Medulla oblongata (tissue), 1 donor: Measurements from ENCODE around the gene FAM110D.

ENCODE experiments used
- DNase-seq: peaks from one replicate; pipeline ENCODE4 v3.0.0-alpha.2; 2015; ENCODE audit errors: extremely low spot score

Gene FAM110D

DNA sequence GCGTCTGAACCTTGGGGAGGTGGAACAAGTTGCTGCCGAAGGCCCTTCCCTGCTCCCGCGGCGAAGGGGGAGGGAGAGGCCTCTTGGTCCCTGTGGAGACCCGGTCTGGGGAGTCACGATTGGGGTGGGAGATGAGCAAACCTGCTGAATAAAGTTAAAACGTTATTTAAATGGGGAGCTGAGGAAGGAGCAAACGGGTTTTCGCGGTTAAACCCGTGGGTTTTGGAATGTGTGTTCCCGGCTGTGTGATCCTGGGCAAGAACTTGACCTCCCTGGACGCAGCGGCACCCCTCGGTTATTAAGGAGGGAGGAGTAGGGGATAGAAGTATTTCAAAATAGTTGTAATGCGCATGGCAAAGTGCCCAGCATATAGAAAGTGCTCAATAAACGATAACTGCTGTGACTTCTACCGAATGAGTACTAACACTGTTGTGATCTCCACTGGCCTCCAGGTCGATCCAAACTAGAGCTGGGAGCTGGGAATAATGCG is 3.4 kb downstream of the FAM110D start:
- no peak for DNase-seq

DNA sequence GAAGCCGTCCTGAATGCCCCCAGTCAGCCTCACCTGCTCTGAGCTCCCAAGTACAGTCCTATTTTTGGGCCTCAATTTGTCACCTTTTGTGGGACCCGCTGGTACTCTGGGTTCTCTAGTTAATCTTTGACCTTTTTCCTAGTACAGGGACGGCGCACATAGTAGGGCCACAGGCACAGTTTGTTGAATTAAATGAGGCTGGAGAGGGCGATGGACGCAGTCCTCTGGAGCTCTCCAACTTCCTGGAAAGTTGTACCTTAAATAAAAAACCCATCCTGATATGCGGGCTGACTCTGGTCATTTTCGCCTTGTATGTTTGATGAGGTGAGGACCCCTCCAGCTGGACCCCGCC is 4.8 kb downstream of the FAM110D start:
- DNase-seq = no peak

DNA sequence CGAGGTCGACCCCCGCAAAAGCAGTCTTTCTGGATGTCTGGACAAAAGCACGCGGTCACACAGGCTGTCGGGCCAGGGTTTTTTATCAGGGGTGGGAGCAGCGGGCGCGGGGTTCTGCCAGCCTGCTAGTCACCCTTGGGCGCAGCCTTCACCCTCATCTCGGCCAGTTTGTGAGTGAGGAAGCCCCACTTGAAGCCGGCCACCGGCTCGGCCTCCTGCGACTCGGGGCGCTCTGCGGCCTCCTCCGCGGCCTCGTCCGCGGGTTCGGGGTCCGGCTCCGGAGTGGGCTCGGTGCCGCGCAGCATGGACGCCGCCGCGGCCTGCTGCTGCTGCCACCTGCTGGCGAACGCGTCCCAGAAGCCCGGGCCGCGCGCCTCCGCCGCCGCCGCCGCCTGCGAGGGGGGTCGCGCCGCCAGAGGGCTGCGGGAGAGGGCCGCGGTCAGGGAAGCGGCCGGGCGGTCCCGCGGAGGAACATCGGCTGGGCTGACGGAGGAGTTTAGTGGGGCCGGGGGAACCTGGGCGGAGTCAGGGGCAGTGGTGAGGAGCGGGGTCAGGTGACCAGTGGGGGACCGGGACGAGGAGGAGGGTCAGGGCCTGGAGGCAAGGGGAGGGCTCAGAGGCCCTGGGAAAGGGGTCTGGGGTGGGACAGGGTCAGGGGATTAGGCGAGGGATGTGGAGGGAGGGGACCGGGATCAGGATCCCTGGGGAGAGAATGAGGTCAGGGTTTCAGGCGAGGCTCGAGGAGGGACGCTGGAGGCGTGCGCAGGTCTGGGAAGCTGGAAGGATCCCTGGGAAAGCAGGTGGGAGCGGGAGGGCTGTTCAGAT is 5.4 kb downstream of the FAM110D start:
- DNase-seq = no peak

DNA sequence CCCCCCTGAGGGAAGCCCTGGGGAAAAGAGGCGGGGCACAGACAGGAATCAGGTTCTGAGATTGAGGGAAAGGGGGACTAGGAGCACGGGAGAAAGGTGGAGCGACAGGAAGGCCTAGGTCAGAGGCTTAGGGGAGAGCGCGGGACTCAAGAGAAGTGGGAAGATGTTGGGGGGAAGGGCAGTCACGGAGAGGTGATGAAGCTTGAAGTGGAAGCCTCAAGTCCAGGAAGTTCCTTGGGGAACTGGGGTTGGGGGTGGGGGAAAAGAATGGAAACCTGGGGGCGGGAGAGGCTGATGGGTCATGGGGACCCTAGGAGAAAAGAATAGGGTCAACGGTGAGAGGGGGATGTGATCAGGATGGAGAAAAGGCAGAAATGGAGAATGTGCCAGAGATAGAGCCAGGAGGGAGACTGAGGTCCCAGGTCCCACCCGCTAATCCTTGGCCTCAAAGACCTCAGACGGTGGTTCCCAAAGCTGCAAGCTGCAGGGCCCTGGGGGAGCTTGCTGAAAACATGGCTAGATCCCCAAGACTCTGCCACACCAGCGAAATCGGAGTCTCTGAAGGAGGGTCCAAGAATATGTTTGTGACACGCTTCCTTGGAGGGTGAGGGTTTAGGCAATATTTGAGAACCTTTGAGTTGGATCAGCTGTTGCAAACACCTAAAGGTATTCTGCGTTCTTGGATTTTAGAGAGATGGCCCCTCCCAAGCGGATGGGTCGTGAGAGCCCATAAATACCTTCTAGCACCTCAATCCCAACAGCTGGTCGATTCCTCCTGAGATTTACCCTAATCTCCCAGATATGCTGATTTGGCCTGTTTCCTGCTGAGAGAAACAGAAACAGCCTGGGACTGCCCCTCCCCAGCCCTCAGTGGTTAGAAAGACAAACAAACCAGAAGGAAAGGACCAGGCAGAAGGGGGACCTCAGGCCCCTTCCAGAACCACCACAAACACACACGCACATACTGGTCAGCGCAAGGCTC is 6.3 kb downstream of the FAM110D start:
- no peak for DNase-seq

DNA sequence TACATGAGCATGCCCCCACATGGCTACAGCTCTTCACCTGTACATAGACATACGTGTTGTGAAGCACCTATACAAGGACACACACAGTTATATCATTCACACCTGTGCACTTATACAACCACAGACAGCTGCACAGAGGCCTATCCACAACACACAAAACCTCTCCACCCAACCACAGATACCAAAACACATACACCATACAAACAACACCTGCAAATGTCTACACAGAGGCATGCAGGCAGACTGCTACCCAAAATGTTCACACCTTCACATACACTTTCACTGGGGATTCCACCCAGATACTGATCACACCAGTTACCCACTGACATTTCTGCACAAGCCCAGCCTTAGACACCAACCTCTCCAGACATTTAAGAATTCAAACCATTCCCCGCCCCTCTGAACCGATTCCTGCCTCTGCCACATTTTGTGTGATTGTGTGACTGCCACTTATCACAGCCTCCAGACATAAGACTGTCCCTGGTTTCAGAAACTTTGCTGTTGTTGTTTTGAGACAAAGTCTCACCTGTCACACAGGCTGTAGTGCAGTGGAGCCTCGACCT is 7.9 kb downstream of the FAM110D start:
- DNase-seq = no peak

DNA sequence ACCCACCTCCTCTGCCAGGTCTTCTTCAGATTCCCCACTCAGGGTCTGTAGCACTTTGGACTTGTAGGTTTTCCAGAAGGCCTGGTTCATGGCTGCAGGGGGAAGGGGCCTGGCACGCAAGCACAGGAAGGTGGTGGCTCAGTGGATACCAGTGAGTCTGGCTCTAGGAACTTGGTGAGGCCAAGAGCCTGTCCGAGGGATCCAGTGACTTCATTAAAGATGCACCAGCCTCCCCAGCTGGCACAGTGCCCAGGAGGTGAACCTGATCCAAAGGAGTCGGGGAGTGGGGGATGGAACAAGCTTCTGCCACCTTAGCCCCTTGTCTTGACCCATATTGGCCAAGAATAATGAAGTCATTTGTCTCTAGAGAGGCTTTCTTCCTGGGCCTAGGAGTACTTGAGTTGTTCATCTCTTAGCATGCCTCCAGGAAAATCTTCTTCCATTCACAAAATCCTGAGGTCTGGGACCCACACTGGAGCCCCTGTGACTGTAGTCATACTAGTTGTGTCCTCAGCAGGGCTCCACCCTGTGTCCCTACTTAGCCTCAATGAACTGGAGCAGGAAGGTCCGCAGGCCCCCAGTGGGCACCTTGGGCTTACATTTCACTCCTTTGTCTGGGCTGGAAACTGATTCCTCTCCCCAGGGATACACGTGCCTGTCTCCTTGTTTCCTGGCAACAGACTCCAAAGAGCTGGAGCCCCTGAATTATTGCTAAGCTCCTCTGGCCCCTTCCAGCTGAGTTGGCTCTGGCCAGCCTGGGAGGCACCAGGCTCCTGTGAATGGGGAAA is 9.7 kb downstream of the FAM110D start, which contains the start of gene C1orf232:
TSS of gene C1orf232 (minus strand) at position 554 of the 788 bp plus-strand sequence. CDS start at position 90, 464 bp downstream.
- peak; percentile 31 for DNase-seq

DNA sequence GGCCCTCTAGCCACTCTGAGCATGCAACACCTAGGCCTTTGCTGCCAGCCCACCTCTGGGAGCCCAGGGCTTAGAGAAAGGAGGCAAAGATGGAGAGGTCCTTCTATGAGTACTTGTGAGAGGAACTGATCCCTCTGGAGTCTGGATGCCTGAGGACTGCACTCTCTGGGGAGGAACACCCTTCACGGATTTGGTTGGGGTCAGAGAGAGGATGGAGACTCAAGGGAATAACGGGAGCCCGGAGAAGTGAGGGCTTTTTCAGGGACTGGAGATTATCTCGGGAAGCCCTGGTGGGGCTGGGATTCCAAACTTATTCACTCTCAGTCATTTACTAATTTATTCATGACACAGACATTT is 10.3 kb downstream of the FAM110D start:
- no peak for DNase-seq

DNA sequence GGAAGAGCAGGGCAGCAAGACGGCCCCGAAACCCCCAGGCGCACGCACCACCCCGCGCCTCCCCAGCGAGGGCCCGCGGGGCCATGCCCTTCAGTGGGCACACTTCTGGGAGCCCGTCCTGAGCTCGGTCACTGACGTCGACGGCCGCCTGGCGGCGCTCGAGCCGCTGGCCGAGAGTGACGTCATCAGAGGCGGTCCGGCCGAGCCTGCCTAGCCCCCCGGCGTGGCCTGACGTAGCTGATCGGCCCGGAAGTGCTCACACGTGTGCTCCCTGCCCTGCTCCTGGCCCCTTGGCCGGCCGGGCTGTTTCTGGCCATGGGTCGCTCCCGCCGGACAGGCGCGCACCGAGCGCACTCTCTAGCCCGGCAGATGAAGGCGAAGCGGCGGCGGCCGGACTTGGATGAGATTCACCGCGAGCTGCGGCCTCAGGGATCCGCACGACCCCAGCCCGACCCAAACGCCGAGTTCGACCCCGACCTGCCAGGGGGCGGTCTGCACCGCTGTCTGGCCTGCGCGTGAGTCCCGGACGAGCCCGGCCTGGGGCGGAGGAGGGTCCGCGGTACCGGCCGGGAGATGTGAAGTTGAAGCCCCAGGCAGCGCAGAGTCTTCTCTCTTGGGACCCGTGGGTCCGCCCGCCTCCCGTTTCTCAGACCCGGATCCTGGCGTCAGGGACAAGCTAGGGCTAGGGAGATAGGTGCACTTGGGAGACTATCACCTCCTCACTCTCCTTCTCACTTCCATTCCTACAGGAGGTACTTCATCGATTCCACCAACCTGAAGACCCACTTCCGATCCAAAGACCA is 11.0 kb downstream of the FAM110D start, which contains the start of gene ZNF593:
TSS of gene ZNF593 (plus strand) at position 240 of the 803 bp plus-strand sequence. CDS start at position 316, 76 bp downstream.
- peak; percentile 93 for DNase-seq

DNA sequence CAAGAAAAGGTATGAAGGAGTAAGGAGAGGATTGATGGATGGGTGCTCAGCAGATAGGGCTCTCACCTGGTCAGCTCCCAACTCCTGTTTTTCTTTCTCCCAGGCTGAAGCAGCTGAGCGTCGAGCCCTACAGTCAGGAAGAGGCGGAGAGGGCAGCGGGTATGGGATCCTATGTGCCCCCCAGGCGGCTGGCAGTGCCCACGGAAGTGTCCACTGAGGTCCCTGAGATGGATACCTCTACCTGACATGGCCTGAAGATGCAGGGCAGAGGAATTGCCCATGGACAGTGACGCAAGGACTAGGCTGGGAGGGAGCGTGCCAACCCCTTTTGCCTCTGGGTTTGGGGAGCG is 11.6 kb downstream of the FAM110D start:
- no peak for DNase-seq

DNA sequence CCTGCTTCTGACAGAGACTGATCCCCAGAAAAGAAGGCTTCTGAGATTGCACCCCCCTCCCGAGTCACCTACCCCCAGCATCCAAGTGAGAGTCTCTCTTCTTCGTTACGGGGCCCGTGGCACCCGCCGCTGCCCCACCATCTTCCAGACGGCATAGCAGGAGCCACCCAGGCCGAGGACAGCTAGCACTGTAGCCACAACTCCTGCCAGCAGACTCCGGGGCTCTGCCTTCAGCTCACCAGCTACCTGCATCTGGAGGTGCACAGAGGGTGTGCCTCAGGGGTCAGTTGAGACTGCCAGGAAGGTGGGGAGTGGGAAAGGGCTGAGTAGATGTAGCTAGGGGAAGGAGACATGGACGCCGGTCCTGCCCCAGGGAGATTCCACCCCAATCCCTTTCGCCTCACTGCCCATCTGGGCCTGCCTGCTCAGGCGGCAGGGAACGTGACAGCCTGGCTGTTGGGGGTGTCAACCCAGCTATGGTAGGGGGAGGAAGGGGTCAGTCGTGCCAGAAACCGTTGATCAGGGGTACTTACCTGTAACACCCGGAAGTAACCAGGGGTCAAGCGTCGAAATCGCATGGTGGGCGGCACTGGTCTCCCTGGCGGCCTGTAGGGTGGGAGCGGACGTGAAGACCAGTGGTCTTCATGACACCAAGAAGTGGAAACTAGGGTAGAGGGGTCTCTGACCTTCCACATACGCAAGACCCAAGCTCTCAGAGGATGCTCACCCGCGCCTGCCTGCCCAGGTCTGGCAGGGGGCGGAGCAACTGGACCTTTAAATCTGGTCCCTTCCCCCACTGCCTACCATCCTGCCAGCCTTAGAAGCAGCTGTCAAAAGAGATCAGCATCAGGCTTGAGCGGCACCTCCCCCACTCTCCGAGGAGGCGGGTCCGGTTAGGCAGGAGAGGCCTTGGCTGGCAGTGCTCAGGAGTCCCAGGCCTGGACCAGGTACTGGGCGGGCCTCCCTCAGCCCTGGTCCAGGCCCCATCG is 12.5 kb downstream of the FAM110D start, which contains the start of gene ZNF593OS:
TSS of gene ZNF593OS (minus strand) at position 749 of the 989 bp plus-strand sequence. CDS start at position 578, 171 bp downstream.
- no peak for DNase-seq

DNA sequence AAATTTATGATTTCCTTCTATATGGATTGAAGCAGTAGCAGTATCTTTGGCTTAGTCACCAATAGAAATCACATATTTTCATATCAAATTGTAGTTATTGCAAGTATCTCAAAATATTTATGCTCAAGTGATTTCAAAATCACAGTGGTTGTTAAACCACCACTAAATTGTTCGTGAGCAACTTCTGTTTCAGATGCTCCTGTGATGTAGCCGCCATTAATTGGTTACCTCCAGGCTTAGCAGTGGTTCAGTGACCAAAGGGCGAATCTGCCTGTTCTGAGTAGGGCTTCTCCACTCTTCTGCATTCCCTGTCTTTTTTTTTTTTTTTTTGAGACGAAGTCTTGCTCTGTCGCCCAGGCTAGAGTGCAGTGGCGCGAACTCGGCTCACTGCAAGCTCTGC is 16.5 kb downstream of the FAM110D start:
- DNase-seq = no peak

DNA sequence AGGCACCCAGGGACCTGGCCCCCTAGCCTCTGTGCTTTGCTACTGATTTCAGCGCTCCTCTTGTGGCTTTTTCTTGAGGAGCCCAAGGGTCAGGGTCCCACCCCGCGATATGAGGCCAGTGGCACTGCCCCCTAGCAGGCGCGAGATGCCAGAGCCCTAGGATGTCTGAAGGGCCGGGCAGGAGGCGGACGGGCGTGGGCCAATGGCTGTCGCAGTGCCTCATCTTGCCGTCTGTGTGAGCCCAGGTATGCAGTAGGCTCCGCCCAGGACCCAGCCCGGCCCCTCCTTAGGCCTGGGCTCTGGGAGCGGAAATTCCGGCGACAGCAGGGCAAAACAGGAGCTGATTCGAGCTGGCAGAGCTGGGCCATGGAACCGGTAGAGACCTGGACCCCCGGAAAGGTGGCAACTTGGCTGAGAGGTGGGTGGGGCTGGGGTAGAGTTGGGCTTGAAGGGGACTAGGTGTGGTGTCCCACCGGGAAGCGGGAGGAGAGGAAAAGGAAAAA is 18.4 kb downstream of the FAM110D start, which contains the start of gene CNKSR1:
TSS of gene CNKSR1 (plus strand) at position 310 of the 503 bp plus-strand sequence. CDS start at position 367, 57 bp downstream.
- DNase-seq = no peak

DNA sequence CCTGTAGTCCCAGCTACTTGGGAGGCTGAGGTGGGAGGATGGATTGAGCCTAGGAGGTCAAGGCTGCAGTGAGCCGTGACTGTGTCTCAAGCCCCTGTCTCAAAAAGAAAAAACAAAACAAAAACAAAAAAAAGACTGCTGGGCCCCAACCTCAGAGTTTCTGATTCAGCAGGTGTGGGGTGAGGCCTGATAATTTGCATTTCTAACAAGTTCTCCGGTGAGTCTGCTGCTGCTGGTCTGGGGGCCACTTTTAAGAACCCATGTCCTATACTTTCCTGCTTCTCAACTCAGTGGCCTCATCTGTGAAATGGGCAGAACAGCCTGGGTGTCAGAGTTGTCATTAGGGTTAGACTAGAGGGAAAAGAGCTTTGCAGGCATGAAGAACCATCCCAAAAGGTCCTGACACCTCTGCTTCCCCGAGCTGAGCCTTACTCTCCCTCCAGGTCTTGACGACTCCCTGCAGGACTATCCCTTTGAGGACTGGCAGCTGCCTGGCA is 21.2 kb downstream of the FAM110D start:
- no peak for DNase-seq

DNA sequence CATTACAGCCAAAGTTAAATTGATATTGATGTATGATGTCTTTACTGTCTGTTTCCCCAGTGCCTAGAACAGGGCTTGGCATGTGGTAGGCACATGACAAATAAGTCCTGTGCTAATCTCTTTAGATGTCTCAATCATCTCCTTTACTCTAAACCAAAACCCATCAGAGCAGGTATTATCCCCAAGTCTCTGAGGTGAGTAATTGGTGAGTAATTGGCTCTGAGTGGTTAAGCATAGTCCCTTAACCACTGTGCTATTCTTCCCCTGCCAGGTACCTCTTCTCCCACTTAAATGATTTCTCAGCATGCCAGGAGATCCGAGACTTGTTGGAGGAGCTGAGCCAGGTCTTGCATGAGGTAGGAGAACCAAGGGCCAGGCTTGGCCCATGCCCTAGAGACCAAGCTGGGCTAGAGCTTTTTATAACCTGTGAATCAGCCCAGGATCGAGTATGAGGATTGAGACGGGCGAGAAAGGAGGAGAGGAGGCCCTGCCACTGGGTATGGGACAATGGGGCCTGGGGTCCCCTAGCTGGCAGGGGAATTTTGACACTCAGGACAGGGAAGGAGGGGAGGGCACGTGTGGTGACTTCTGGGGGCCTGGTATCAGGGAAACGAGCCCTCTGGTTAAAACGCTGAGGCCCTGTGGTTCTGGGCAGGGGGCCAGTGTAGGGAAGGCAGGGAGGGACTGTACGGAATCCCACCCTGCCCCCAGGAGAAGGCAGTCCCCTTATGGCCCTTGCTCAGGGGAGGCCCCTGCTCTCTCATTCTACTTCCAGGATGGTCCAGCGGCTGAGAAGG is 22.9 kb downstream of the FAM110D start:
- DNase-seq = no peak

DNA sequence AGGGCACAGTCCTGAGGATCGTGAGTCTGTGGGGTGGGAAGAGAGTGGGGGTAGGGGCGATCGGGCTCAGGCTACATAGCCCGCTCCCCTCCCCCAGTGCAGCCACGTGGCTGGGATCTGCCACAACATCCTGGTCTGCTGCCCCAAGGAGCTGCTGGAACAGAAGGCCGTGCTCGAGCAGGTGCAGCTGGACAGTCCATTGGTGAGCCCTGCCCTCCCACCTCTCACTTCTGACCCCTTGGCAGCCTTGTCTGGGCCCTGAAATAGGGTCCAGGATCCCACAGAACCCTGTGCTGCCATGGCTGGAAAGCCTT is 23.5 kb downstream of the FAM110D start:
- no peak for DNase-seq

DNA sequence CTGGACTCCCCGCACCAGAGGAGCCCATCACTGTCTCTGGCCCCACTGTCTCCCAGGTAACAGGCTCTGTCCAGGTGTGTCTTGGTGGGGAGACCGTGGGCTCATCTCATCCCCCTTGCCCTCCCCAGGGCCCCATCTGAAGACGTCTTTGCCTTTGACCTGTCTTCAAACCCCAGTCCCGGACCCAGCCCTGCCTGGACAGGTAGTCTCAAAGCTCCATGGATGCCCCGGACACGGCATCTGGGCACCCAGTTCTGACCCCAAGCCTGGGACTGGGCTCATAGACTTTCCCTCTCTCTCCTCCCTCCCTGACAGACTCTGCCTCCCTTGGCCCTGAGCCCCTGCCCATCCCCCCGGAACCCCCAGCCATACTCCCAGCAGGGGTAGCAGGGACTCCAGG is 25.2 kb downstream of the FAM110D start:
- DNase-seq = no peak

DNA sequence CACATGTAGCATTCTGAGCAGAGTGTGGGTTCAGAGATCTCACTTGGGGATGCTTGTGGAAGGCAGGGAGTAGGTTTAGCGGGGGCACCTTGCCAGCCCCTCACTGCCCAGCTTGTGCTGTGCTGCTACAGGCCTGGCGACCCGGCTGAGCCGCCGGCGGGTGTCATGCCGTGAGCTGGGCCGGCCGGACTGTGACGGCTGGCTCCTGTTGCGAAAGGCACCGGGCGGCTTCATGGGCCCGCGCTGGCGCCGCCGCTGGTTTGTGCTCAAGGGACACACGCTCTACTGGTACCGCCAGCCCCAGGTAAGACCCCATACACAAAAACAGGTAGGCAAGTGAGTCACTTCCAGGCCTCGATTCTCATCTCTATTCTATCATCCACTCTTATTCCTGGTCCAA is 26.0 kb downstream of the FAM110D start:
- no peak for DNase-seq

DNA sequence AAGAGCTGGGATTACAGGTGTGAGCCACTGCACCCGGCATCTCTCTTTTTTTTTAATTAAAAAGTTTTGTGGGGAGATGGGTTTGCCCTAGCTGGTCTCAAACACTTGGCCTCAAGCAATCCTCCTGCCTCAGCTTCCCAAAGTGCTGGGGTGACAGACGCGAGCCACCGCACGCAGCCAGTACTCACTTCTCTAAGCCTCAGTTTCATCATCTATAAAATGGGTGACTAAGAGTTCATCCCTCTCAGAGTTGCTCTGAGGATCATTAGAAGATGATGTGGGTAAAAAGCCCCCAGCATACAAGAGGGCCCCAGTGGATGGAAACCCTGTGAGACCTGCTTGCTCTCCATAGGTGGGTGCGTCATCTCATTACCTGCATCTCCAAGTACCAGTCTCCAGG is 29.0 kb downstream of the FAM110D start:
- no peak for DNase-seq
